Measurements from ENCODE around the gene CNTLN.
"Not testable (repeated sequence)": the region's sequence is repeated elsewhere in the genome, so short reads cannot be mapped to it uniquely, and the experiment has no call there.

CNTLN gene

GRCh38 chr9:17230646-17231045 is 95.8 kb downstream of the CNTLN start:
- Histone ChIP-seq H3K27ac (ENCODE audit: low read depth, low read length) (peak overlapping the region; percentile 48), H3K9ac (ENCODE audit: low read depth, low read length) (peak overlapping the region; percentile 22; the same call in 1 of the 2 replicates), H3K4me3 (ENCODE audit: low read depth, low read length) (no peak overlapping the region), H3K36me3 (ENCODE audit: control insufficient read depth, insufficient read depth, low read length) (no peaks in the 10 kb centered on the region; the same call in 1 of the 2 replicates), H3K9me3 (ENCODE audit: control insufficient read depth, insufficient read depth, low read length) (no peaks in the 10 kb centered on the region), H3K4me1 (ENCODE audit: control insufficient read depth, insufficient read depth, low read length) (peaks cover 11% of the 10 kb centered on the region), H3K27me3 (ENCODE audit: control insufficient read depth, insufficient read depth, low read length) (no peaks in the 10 kb centered on the region)

GRCh38 chr9:17236147-17236546 is 101.3 kb downstream of the CNTLN start:
- H3K27me3 ChIP-seq (ENCODE audit: control insufficient read depth, insufficient read depth, low read length): no peaks in the 10 kb centered on the region
- no peaks in the 10 kb centered on the region for H3K36me3 ChIP-seq (ENCODE audit: control insufficient read depth, insufficient read depth, low read length)
- no peak overlapping the region for H3K4me3 ChIP-seq (ENCODE audit: low read depth, low read length)
- no peaks in the 10 kb centered on the region for H3K9me3 ChIP-seq (ENCODE audit: control insufficient read depth, insufficient read depth, low read length)
- peaks cover 5% of the 10 kb centered on the region; the same call in 1 of the 2 replicates for H3K4me1 ChIP-seq (ENCODE audit: control insufficient read depth, insufficient read depth, low read length)
- H3K9ac ChIP-seq (ENCODE audit: low read depth, low read length): no peak overlapping the region
- H3K27ac ChIP-seq (ENCODE audit: low read depth, low read length): no peak overlapping the region

- Histone ChIP-seq H3K9me3 (ENCODE audit: control insufficient read depth, insufficient read depth, low read length) (0 out of 2 replicates have a peak, but pooled peaks cover 3% of the 10 kb centered on the region), H3K27me3 (ENCODE audit: control insufficient read depth, insufficient read depth, low read length) (no peaks in the 10 kb centered on the region), H3K36me3 (ENCODE audit: control insufficient read depth, insufficient read depth, low read length) (no peaks in the 10 kb centered on the region), H3K4me1 (ENCODE audit: control insufficient read depth, insufficient read depth, low read length) (no peaks in the 10 kb centered on the region; the same call in 1 of the 2 replicates), H3K9ac (ENCODE audit: low read depth, low read length) (no peak overlapping the region), H3K4me3 (ENCODE audit: low read depth, low read length) (no peak overlapping the region), H3K27ac (ENCODE audit: low read depth, low read length) (no peak overlapping the region)
Measured at GRCh38 chr9:17246770-17247169, 111.9 kb downstream of the CNTLN start.

- Histone ChIP-seq H3K4me3 (ENCODE audit: low read depth, low read length) (no peak overlapping the region), H3K27ac (ENCODE audit: low read depth, low read length) (no peak overlapping the region), H3K9me3 (ENCODE audit: control insufficient read depth, insufficient read depth, low read length) (0 out of 2 replicates have a peak, but pooled peaks cover 3% of the 10 kb centered on the region), H3K36me3 (ENCODE audit: control insufficient read depth, insufficient read depth, low read length) (no peaks in the 10 kb centered on the region), H3K4me1 (ENCODE audit: control insufficient read depth, insufficient read depth, low read length) (peaks cover 8% of the 10 kb centered on the region; the same call in 1 of the 2 replicates), H3K9ac (ENCODE audit: low read depth, low read length) (no peak overlapping the region), H3K27me3 (ENCODE audit: control insufficient read depth, insufficient read depth, low read length) (no peaks in the 10 kb centered on the region)
Measured at GRCh38 chr9:17251100-17251499, 116.3 kb downstream of the CNTLN start.

- not testable (repeated sequence) for H3K9ac ChIP-seq (ENCODE audit: low read depth, low read length); H3K27me3 ChIP-seq (ENCODE audit: control insufficient read depth, insufficient read depth, low read length); H3K4me1 ChIP-seq (ENCODE audit: control insufficient read depth, insufficient read depth, low read length); H3K9me3 ChIP-seq (ENCODE audit: control insufficient read depth, insufficient read depth, low read length); H3K36me3 ChIP-seq (ENCODE audit: control insufficient read depth, insufficient read depth, low read length)
- Histone ChIP-seq H3K27ac (ENCODE audit: low read depth, low read length) (peak overlapping the region; percentile 51), H3K4me3 (ENCODE audit: low read depth, low read length) (peak overlapping the region; percentile 41; the same call in 1 of the 2 replicates)
Measured at GRCh38 chr9:17268531-17269188, 133.8 kb downstream of the CNTLN start.

- Histone ChIP-seq H3K36me3 (ENCODE audit: control insufficient read depth, insufficient read depth, low read length) (no peaks in the 10 kb centered on the region), H3K27ac (ENCODE audit: low read depth, low read length) (no peak overlapping the region), H3K27me3 (ENCODE audit: control insufficient read depth, insufficient read depth, low read length) (no peaks in the 10 kb centered on the region), H3K4me1 (ENCODE audit: control insufficient read depth, insufficient read depth, low read length) (no peaks in the 10 kb centered on the region), H3K4me3 (ENCODE audit: low read depth, low read length) (no peak overlapping the region), H3K9ac (ENCODE audit: low read depth, low read length) (no peak overlapping the region), H3K9me3 (ENCODE audit: control insufficient read depth, insufficient read depth, low read length) (no peaks in the 10 kb centered on the region)
Measured at GRCh38 chr9:17269799-17270198, 135.0 kb downstream of the CNTLN start.

- Histone ChIP-seq H3K4me3 (ENCODE audit: low read depth, low read length) (no peak overlapping the region), H3K27me3 (ENCODE audit: control insufficient read depth, insufficient read depth, low read length) (no peaks in the 10 kb centered on the region), H3K36me3 (ENCODE audit: control insufficient read depth, insufficient read depth, low read length) (no peaks in the 10 kb centered on the region), H3K9ac (ENCODE audit: low read depth, low read length) (no peak overlapping the region), H3K9me3 (ENCODE audit: control insufficient read depth, insufficient read depth, low read length) (no peaks in the 10 kb centered on the region), H3K27ac (ENCODE audit: low read depth, low read length) (no peak overlapping the region), H3K4me1 (ENCODE audit: control insufficient read depth, insufficient read depth, low read length) (no peaks in the 10 kb centered on the region)
Measured at GRCh38 chr9:17272536-17272935, 137.7 kb downstream of the CNTLN start.

GRCh38 chr9:17280350-17281012 is 145.6 kb downstream of the CNTLN start:
- no peak overlapping the region for H3K27ac ChIP-seq (ENCODE audit: low read depth, low read length)
- H3K27me3 ChIP-seq (ENCODE audit: control insufficient read depth, insufficient read depth, low read length): no peaks in the 10 kb centered on the region
- H3K4me1 ChIP-seq (ENCODE audit: control insufficient read depth, insufficient read depth, low read length): no peaks in the 10 kb centered on the region
- no peak overlapping the region for H3K4me3 ChIP-seq (ENCODE audit: low read depth, low read length)
- H3K9ac ChIP-seq (ENCODE audit: low read depth, low read length): no peak overlapping the region
- H3K36me3 ChIP-seq (ENCODE audit: control insufficient read depth, insufficient read depth, low read length): no peaks in the 10 kb centered on the region
- no peaks in the 10 kb centered on the region; the same call in 1 of the 2 replicates for H3K9me3 ChIP-seq (ENCODE audit: control insufficient read depth, insufficient read depth, low read length)

- H3K9me3 ChIP-seq (ENCODE audit: control insufficient read depth, insufficient read depth, low read length); H3K27ac ChIP-seq (ENCODE audit: low read depth, low read length); H3K4me3 ChIP-seq (ENCODE audit: low read depth, low read length); H3K27me3 ChIP-seq (ENCODE audit: control insufficient read depth, insufficient read depth, low read length); H3K9ac ChIP-seq (ENCODE audit: low read depth, low read length); H3K36me3 ChIP-seq (ENCODE audit: control insufficient read depth, insufficient read depth, low read length); H3K4me1 ChIP-seq (ENCODE audit: control insufficient read depth, insufficient read depth, low read length): not testable (repeated sequence)
Measured at GRCh38 chr9:17290673-17291072, 155.8 kb downstream of the CNTLN start.

GRCh38 chr9:17291766-17292165 is 156.9 kb downstream of the CNTLN start:
- Histone ChIP-seq H3K27me3 (ENCODE audit: control insufficient read depth, insufficient read depth, low read length) (no peaks in the 10 kb centered on the region), H3K9me3 (ENCODE audit: control insufficient read depth, insufficient read depth, low read length) (no peaks in the 10 kb centered on the region), H3K27ac (ENCODE audit: low read depth, low read length) (no peak overlapping the region), H3K4me1 (ENCODE audit: control insufficient read depth, insufficient read depth, low read length) (no peaks in the 10 kb centered on the region), H3K4me3 (ENCODE audit: low read depth, low read length) (no peak overlapping the region), H3K9ac (ENCODE audit: low read depth, low read length) (no peak overlapping the region), H3K36me3 (ENCODE audit: control insufficient read depth, insufficient read depth, low read length) (no peaks in the 10 kb centered on the region)

- H3K36me3 ChIP-seq (ENCODE audit: control insufficient read depth, insufficient read depth, low read length): no peaks in the 10 kb centered on the region
- H3K4me1 ChIP-seq (ENCODE audit: control insufficient read depth, insufficient read depth, low read length): no peaks in the 10 kb centered on the region
- H3K4me3 ChIP-seq (ENCODE audit: low read depth, low read length): no peak overlapping the region
- H3K9ac ChIP-seq (ENCODE audit: low read depth, low read length): no peak overlapping the region
- no peaks in the 10 kb centered on the region for H3K27me3 ChIP-seq (ENCODE audit: control insufficient read depth, insufficient read depth, low read length)
- H3K9me3 ChIP-seq (ENCODE audit: control insufficient read depth, insufficient read depth, low read length): no peaks in the 10 kb centered on the region
- no peak overlapping the region for H3K27ac ChIP-seq (ENCODE audit: low read depth, low read length)
Measured at GRCh38 chr9:17293685-17294084, 158.8 kb downstream of the CNTLN start.
